Limb (tissue), 2 donors: ENCODE data around the gene B4GAT1.

Experiments
- DNase-seq, 2 donors: peaks; one replicate each; pipeline ENCODE4 v3.0.0-alpha.2; 2016; ENCODE audit errors: extremely low spot score in 2 of 2

The B4GAT1 gene

DNA sequence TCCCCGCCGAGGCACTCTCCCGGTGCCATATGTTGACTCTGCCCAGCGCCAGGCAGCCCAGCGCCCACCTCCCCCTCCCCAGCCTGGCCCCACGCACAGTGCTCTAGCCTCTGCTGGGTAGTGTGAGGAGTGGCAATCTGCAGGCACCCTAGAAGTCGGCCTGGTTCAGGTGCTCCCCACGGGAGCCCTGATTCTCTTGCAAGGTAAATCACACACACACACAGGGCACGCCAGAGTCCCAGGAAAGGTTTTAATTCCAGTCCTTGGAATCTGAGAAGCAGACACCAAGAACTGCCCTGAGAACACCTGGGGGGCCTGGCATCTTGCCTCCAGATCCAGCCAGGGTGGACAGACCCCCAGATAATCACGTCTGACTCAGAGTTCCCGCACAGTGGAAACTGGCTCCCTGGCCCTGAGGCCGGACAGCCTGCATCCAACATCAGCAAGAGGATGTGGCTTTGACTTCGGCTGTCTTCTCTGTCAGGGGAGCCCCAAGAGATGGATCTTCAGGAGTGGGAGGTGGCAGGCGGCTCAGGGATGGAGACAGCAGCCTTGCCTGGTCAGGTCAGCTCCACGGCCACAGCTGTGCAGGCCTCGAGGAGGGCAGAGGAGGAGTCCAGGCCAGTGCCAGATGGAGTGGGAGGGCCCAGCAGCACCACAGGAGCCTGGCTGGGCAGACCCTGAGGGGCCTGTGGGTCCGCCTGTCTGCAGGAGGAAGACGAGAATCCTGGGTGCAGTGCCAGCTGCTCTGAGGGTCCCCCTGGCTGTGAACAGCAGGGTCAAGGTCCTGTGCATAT, 10.1 kb downstream of the B4GAT1 start:
- no peak for DNase-seq

DNA sequence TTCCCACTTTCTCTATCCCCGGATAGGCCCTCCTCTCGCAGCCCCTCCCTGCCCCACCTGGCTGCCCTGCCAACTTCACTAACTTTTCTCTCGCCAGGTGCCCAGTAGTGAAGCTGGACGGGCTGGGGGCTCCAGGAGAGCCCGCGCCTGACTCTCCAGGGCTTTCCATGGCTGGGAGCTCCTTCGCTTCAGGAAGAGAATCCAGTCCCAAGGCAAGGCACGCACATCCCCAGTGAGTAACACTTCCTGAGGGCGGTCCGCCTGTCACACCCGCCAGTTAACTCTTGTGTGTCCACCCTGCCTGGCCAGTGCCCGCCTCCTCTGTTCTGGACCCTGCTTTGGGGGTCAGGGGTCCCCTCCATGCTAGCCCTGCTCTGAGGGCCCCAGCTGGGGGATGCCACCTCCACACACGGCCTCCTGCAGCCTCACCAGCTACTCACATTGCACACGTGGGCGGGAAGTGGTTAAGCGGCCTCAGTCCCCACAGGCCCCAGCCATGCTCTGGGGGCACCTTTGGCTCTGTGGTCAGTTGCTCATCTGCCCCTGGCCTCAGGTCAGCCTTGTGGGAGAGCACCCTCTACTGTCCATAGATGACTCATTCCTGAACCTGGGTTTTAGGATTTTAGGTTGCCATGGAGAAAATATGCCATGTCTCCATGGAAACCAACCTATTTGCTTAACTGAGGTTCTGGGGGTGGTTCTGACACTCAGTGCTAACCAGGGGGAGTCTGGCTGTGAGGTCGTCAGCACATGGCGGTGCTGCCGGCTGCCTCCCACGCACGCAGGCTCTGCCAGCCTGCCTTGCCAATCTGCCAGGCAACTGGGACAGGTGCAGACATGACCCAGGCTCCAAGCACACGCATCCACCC, 11.0 kb downstream of the B4GAT1 start, which contains the start of gene RIN1:
RIN1 (minus strand) TSS at position 201 of the 869 bp plus-strand sequence; CDS start at position 169, 32 bp downstream.
- DNase-seq, result peak in 1 of 2 donors; percentile 56

DNA sequence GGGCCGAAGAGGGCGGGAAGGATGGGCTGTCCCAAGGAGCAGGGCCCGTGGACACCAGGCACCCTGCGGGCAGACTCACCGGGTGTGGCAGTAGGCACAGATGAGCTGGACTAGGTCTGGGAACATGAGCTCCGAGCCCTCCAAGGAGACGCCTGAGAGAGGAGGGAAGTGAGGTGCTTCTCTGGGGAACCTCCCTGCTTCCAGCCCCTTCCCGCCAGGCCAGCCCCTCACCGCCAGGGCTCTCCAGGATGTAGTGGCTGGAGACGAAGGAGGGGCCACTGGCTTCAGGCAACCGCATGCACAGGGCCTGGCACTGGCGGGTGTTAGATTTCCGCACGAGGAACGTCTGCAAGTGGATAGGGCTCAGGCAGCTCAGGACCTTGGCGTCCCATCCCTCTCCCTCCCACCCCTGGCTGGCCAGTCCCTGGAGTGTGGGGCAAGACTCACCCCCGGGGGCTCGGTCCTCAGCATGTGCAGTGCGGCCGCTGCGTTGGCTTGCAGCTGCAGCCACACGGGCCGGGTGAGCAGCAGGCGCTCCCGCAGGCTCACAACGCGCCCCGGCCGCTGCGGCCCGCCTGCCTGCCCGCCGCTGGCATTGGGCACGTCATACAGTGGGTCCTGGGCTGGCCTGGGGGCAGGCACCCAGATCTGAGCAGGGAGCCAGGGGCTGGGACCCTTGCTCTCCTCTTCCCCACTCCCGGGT, 11.7 kb downstream of the B4GAT1 start:
- peak in 1 of 2 donors; percentile 55 for DNase-seq

DNA sequence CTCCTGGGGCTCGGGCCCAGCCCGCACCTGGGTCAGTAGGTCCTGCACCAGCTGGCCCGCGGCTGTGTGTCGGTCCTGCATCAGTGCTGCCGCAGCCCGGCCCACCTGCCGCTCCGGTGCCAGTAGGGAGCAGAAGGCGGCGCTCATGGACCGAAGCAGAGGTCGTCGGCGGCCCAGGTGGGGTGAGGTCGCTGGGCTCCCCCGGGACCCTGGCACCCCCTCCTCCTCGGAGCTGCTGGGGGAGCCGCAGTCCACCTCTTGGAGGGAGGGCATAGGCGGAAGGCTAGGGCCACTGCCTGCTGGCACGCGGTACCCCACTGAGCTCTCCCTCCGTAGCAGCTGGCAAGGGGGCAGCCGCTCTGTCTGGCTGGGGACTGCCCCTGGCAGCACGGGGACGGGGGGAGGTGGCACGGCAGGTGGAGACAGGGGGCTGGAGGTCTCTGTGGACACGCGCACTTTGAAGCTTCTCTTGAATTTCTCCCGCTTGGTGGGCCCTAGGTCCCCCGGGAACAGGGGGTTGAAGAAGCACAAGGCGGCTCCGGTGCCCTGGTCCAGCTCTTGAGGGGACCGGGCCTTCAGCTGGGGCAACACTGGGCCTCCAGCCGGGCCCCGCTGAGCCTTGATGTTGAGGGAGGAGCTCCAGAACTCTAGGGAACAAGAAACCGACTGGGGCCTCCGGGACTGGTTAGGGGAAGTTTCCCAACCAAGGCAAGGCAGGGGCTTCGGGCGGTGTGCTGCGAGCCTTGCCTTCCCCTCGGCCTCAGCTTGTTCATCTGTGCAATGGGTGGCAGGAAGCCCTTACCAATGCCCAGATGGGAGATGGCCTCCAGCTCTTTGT, 12.6 kb downstream of the B4GAT1 start:
- no peak for DNase-seq

DNA sequence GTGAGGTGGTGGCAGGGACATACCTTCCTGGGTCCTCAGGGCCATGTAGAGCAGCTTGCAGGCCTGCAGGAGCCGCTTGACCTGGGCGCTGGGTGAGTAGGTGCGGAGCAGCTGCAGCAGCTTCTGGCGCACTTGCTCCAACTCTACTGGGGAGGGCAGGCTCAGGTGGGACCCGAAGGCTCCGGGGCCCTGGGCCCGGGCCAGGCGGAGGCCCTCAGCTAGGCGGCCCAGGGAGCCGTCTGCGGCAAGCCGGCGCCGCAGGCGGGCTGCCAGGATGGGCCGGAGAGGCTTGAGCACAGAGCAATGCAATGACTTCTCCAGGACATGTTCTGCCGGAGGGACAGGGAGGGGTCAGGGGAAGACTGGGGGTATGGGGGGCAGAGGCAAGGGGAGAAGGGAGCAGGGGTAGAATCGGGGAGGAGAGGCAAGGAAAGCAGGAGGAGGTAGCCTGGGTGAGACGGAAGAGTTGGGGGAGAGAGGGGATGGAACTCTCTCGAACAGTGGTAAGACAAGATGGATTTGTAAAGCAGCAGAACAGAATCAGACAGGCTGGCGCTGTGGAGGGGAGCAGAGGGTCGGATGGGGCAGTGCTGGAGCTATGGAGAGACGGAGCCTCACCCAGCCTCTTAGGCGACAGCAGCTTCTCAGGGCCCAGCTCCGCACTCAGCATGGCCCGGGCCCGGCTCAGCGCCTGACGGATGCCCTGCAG, 13.4 kb downstream of the B4GAT1 start:
- DNase-seq, result peak in 1 of 2 donors; percentile 29

DNA sequence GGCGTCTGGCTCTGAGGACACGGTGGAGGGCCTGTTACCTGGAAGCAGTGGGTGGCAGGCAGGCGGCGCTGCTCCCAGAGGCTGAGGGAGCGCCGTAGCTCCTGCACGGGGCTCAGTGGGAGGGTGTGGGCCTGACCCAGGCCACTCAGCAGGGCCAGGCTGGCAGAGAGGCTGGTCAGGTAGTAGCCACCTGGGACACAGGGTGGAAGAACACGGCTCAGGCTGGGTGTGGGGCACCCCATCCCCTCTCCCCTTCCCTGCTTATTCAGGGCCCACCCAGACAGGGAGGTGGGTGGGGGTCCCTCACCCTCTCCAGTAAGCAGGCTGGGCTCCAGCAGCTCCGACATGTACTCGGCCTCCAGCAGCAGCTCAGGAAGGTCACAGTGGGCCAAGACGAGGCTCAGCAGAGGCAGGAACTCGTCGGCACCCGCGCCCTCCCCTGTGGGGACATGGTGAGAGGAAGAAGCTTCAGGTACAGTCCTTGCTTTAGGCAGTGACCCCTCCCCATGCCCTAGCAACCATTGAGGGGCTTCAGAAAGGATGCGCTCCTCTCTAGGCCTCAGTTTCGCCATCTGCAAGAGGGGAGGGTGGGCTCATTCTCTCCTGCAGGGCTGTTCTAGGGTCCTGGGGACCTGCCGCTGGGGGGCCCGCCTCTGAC, 14.1 kb downstream of the B4GAT1 start:
- DNase-seq, result peak in 1 of 2 donors; percentile 21

DNA sequence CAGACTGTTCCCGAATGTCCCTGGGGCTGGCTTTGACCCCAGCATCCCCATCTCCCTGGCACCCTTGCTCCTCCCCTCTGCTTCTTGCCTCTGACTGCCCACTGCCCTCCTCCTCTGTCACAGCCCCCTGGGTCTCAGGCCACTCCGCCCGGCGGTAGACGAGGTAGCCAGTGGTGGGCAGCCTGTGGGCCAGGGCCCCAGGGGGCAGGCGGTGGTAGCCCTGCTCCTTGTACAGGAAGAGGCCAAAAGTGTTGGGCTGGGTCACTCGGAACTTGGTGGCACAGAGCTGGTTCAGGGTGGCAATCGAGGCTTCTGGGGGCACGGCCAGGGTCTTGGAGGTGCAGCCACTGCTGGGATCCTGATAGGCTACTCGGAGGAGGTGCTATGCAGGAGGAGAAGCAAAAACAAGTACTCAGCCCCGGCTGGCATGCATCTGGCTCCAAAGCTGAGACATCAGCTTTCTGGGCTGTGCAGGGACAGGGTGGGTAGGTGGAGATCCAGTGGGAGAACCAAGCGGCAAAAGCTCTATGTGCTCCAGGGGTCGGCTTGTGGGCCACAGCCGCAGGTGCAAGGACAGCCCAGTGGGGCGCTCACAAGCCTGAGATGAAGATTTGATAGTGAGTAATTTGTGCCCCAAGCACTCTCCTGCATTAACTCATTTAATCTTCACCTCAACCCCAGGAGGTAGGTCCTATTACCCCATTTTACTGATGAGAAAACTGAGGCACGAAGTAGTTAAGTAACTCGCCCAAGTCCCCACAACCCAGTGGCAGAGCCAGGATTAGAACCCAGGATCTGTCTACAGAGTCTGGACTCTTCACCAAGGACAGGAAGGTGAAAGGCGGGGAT, 14.8 kb downstream of the B4GAT1 start:
- no peak for DNase-seq

DNA sequence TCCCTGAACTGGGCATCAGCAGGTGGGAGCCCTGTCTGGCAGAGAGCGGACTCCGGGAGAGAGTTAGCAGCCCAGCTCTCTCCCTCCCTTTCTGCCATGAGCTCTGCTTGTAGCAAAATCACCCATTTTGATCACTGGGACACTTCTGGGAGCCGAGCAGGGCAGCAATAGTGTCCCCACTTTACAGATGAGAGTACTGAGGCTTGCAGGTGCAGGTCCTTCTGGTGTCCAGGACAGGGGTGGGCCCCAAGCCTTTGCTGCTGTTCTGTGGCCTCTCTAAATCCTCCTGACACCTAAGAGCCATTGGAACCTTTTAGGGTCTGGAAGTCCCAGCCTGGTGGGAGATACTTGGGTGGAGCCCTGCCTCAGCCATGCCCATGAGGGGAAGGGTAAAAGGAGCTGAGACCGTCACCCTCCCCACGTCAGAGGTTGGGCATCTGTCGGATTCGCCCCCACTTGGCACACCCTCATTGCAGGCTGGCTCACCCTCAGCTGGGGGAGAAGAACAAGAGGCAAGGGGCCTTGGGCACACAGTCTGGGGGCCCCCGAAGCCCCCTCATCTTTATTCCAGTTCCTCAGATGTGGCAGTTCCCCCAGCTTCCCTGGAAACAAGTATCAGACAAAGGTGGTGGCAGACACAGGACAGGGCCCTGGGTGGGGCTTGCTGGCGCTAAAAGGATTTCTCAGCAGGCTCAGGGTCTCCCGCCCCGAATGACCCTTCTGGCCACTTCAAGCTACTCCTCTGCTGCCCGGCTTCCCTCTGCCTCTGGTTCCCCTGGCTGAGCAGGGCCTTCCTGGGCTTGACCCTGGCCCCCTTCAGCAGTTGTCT, 15.7 kb downstream of the B4GAT1 start:
- DNase-seq, result peak in 1 of 2 donors; percentile 21

DNA sequence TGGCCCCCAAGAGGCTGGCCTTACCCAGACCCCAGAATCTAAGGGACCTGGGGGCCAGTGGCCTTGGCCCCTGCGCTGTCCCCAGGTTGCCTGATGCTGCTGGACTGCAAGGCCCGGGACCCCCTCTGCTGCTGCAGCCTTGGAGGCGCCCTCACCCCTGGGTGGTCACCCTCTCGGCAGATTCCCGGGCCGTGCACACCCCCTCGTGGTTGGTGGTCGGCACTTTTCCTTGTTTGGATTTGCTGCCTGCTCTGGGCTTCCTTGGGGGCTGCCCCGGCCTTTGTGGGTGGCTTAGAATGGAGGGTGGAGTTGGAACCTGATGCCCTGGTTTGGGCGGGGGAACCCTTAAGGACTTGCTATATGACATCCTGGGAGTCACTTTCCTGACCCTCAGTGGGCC, 16.5 kb downstream of the B4GAT1 start:
- DNase-seq, result no peak

DNA sequence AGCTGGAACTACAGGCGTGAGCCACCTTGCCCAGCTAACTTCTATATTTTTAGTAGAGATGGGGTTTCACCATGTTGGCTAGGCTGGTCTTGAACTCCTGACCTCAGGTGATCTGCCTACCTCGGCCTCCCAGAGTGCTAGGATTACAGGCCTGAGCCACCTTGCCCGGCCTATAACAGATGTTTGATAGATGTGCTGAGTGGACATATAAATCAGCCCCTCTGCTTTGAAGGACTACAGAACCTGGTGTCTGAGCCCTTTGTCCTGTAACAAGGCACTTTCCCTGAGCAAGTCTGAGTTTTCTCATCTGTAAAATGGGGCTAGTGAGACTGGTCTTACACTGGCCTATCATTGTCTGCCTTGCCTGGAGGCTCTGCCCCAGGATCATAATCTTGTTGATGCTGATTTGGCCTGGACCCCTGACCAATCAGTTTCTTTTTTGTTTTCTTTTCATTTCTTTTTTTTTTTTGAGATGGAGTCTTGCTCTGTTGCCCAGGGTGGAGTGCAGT, 18.2 kb downstream of the B4GAT1 start:
- no peak for DNase-seq

DNA sequence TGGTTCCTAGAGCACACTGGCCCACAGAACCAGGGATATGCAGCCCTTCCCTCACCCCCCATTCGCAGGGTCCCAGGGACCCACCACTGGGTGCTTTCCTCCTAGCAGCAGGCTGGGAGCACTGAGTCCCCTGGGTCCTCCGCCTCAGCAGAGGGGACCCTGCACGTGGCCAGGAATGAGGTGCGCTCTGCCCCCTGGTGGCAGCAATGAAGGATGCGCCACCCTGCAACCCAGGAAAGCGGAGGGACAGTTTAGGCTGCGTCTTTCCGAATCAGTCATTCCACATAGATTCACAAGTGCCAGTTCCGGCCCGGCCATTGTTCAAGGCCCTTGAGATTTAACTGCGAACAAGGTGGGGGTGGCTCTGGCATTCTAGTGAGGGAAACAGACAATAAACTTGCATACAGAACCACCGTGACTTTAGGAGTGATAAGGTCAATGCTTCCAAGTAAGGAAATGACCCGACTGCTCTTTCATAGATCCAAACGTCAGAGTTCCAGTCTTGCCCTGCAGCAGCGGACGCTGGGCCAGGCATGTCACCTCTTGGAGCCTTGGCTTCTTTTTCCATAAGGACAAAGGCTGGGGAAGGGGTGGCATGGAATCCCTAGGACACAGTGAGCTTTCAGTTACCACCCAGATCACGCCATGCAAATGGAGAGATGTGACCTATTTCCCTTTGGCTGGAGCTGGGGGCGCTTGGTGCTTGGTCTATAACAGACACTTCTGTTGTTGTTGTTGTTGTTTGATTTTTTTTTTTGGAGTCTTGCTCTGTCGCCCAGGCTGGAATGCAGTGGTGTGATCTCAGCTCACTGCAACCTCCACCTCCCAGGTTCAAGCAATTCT, 18.9 kb downstream of the B4GAT1 start:
- DNase-seq, result peak; percentile 55 to 86

DNA sequence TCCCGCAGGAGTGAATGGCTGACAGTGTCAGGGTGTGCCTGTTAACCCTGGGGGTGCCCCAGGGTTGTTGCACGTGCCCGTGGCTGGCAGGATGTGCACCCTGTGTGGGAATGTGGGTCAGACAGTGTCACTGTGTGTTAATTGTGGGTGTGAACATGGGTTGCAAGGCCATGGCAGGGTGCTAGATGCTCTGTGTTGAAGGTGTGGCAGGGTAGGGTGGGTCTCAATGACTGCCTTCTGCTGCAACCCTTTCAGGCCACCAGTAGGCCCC, 19.5 kb downstream of the B4GAT1 start:
- DNase-seq, result no peak

DNA sequence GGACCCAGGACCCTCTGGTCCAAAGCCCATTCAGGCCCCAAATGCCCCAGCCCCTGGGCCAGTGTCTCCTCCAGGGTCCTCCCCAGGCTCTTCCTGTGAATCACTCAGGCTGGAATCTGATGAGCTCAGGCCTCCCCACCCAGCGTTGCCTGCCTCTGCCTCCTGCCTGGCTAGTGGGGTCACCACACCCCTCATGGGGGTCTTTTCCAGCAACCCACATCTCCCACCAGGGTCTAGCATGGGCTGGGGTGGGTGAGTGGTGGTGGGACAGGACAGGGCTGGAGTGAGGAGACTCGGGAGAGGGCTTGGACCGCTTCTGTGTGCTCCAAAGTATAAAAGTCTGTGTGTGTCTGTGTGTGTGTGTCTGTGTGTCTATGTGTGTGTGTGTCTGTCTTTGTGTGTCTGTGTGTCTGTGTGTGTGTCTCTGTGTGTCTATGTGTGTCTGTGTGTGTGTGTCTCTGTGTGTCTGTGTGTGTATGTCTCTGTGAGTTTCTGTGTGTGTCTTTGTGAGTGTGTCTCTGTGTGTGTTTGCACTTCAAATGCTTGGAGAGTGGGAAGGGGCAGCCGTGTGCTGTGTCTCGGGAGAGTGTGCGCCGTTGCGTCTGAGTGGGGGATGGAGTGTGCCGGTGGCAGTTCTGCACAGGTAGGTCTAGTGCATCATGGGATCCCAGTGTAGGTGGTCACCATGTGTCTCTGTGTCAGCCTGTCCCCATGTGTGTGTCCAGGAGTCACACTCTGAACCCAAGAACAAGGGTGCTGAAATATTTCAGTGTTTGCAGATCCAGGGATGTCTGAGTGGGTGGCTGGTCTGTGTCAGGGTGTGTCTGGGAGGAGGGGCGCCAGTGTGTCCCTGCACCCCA, 20.0 kb downstream of the B4GAT1 start:
- no peak for DNase-seq

DNA sequence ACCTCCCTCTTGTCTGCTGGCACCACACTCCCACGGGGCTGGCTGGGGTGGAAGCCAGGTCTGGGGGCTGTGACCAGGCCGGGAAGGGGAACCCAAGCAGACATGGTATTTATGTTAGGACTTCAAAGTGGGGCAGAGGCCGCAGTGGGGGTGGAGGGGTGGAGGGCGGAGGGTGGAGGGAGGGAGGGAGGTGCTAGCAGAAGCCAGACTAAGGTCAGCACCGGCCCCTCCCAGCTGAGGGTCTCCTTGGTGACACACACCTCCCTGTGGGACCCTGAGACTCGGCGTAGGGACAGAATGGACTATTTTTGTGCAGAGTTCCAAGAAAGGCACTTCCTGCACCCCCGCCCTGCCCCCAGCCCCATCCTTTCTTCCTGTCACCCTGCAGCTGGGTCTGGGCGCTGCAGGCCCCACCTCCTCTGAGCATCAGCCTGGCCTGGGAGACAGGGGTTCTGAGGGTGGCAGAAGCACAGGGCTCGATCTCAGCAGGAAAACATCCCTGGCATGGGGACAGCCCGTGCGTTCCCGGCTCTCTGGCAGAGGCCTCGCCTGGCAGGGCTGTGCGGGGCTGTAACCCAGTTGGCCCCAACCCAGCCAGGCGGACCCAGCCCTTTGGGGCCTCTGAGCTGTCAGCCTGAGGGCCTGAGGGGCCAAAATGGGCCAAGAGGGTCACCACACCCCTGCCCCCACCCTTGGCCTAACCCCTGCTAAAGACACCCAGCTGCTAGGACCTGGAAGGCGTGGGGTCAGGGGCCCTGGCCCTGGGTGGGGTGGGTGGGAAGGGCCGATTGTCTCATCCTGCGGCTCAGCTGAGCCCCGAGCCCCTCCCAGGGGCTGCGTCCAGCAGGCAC, 20.9 kb downstream of the B4GAT1 start:
- no peak for DNase-seq

DNA sequence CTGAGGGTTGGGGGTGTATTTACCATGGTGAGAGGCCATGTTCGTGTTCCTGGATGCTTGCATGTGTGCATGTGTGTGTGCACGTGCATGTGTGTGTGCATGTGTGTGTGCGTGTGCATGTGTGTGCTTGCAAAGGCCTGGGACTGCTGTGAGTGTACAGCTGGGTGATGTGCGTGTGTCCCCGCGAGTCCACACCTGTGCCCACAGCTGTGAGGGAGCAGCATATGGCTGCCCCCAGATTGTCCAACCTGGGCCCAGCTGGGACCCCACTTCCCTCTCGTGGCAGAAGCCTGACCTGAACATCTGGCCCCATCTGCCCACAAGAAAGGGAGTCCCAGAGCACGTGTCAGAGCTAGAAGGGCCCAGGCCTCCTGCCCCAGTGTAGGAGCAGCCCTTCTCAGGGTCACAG, 22.2 kb downstream of the B4GAT1 start:
- no peak for DNase-seq
